Sigmoid colon (tissue), 3 donors: ENCODE results near the gene TOMM34.

ENCODE experiments used
- POLR2A ChIP-seq, 2 donors: fragments of 450-650 bp; IDR thresholded peaks; one replicate each; pipeline ENCODE4 v1.6.1; 2016; ENCODE audit warnings: antibody characterized with exemption in 2 of 2, mild to moderate bottlenecking in 2 of 2, moderate library complexity in 2 of 2
- TF ChIP-seq, protein P1 (sequence below), 4 experiments: fragments of 450-650 bp in 3 of 4; fragments of 200-600 bp in 1 of 4; IDR thresholded peaks; one replicate each; pipeline ENCODE4 v1.5.1; 2016 to 2019; ENCODE audit warnings: antibody characterized with exemption in 4 of 4, mild to moderate bottlenecking in 3 of 4, moderate library complexity in 2 of 4

- TF ChIP-seq POLR2A (IDR thresholded peaks at IDR 0.05) = no peak
- TF ChIP-seq, protein P1, sequence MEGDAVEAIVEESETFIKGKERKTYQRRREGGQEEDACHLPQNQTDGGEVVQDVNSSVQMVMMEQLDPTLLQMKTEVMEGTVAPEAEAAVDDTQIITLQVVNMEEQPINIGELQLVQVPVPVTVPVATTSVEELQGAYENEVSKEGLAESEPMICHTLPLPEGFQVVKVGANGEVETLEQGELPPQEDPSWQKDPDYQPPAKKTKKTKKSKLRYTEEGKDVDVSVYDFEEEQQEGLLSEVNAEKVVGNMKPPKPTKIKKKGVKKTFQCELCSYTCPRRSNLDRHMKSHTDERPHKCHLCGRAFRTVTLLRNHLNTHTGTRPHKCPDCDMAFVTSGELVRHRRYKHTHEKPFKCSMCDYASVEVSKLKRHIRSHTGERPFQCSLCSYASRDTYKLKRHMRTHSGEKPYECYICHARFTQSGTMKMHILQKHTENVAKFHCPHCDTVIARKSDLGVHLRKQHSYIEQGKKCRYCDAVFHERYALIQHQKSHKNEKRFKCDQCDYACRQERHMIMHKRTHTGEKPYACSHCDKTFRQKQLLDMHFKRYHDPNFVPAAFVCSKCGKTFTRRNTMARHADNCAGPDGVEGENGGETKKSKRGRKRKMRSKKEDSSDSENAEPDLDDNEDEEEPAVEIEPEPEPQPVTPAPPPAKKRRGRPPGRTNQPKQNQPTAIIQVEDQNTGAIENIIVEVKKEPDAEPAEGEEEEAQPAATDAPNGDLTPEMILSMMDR (IDR thresholded peaks at IDR 0.05) = no peak
These were observed 29.6 kb downstream of the TOMM34 start for GRCh38 chr20:44930517-44931168.
